ENCODE measurements around the gene PSME4. TPM values are rescaled to one million over a fixed set of nuclear protein-coding genes. Genes with fewer than 3 reads are reported as not detected.

PSME4 gene
- total and polyA plus RNA-seq, 10 of the 15 experiments (the other 5 are each of a cell fraction or from before 2014, with no cell fraction given), result 11.1 to 56.2 (median 32.1) TPM

GRCh38 chr2:53829273-53829979 lies 141.4 kb downstream of the PSME4 start:
- Histone ChIP-seq H4K20me1 (ENCODE audit: control insufficient read depth, insufficient read depth) (no peaks in the 10 kb centered on the region), H3K4me1 (ENCODE audit: control insufficient read depth, insufficient read depth, low read length) (no peaks in the 10 kb centered on the region), H3K4me2 (ENCODE audit: control insufficient read depth, insufficient read depth) (no peak overlapping the region), H2AFZ (ENCODE audit: control insufficient read depth, low read depth, low read length) (no peak overlapping the region), H3K4me3 (no peak overlapping the region), H3K36me3 (ENCODE audit: control insufficient read depth in 2 of 2, insufficient read depth in 2 of 2, low read length in 1 of 2) (no peaks in the 10 kb centered on the region), H3K27me3 (replicated peaks in 1 of 2; ENCODE audit: control insufficient read depth in 2 of 2, insufficient read depth in 2 of 2, low read length in 1 of 2) (no peaks in the 10 kb centered on the region), H3K27ac (ENCODE audit: control insufficient read depth, insufficient read depth) (no peak overlapping the region), H3K9ac (ENCODE audit: control insufficient read depth, insufficient read depth, low read length) (no peak overlapping the region), H3K79me2 (ENCODE audit: control insufficient read depth, insufficient read depth, low read length) (no peaks in the 10 kb centered on the region), H3K9me3 (replicated peaks; ENCODE audit: control insufficient read depth, insufficient read depth, low read length) (no peaks in the 10 kb centered on the region)
- ATAC-seq, result no peak
- no peak for FAIRE-seq
- TF ChIP-seq EZH2 (IDR thresholded peaks at IDR 0.05; ENCODE audit: borderline replicate concordance, control insufficient read depth, low read depth, low read length), result no peak
- TF ChIP-seq PAX5 (IDR thresholded peaks at IDR 0.05; ENCODE audit: borderline replicate concordance, low read depth, low read length), result no peak
- no peak for TF ChIP-seq MYC (IDR thresholded peaks at IDR 0.05; ENCODE audit: insufficient read depth, insufficient read length, insufficient replicate concordance, low read length, severe bottlenecking)
- DNase-seq (ENCODE audit: low read depth, low spot score), result no peak
- ChIA-PET POLR2A (no interaction called here), RAD21 (ENCODE audit: unreplicated experiment) (no interaction called here), SMC1A (ENCODE audit: uncharacterized antibody, unreplicated experiment) (no interaction called here), CTCF (no interaction called here)
- in situ Hi-C loops (cut with MboI), result no loop called here
- BruUV-seq (replicated peaks), result no TSS peak
- intact Hi-C loops (cut with micrococcal nuclease; ENCODE audit: unreplicated experiment), result no loop called here
- WGBS (ENCODE audit: insufficient coverage, insufficient replicate concordance, low lambda C conversion rate, missing lambda C conversion rate), result 72% methylated on average over 11 of the region's 11 CpGs

- no peaks in the 10 kb centered on the region for H3K36me3 ChIP-seq (ENCODE audit: control insufficient read depth in 2 of 2, insufficient read depth in 2 of 2, low read length in 1 of 2)
- no peak for TF ChIP-seq MEF2A (IDR thresholded peaks at IDR 0.05; ENCODE audit: insufficient read depth, low read depth, low read length)
- TF ChIP-seq RAD21 (IDR thresholded peaks at IDR 0.05; ENCODE audit: insufficient read depth, low read depth, low read length), result no peak
- TF ChIP-seq NRF1 (conservative IDR thresholded peaks at IDR 0.05; ENCODE audit: low read depth, low read length), result no peak
- in situ Hi-C loops (cut with MboI), result no loop called here
- no TSS peak for BruUV-seq (replicated peaks)
- H3K4me3 ChIP-seq, result no peak overlapping the region
- ChIA-PET POLR2A (no interaction called here), CTCF (no interaction called here), SMC1A (ENCODE audit: uncharacterized antibody, unreplicated experiment) (no interaction called here), RAD21 (ENCODE audit: unreplicated experiment) (no interaction called here)
- no peaks in the 10 kb centered on the region for H3K9me3 ChIP-seq (replicated peaks; ENCODE audit: control insufficient read depth, insufficient read depth, low read length)
- DNase-seq (ENCODE audit: low read depth, low spot score), result no peak
- no peak overlapping the region for H3K4me2 ChIP-seq (ENCODE audit: control insufficient read depth, insufficient read depth)
- 85% methylated on average over 4 of the region's 4 CpGs for WGBS (ENCODE audit: insufficient coverage, insufficient replicate concordance, low lambda C conversion rate, missing lambda C conversion rate)
- H3K79me2 ChIP-seq (ENCODE audit: control insufficient read depth, insufficient read depth, low read length), result no peaks in the 10 kb centered on the region
- no peak overlapping the region for H3K27ac ChIP-seq (ENCODE audit: control insufficient read depth, insufficient read depth)
- no peaks in the 10 kb centered on the region for H4K20me1 ChIP-seq (ENCODE audit: control insufficient read depth, insufficient read depth)
- H3K9ac ChIP-seq (ENCODE audit: control insufficient read depth, insufficient read depth, low read length), result no peak overlapping the region
- H3K27me3 ChIP-seq (replicated peaks in 1 of 2; ENCODE audit: control insufficient read depth in 2 of 2, insufficient read depth in 2 of 2, low read length in 1 of 2), result no peaks in the 10 kb centered on the region
- intact Hi-C loops (cut with micrococcal nuclease; ENCODE audit: unreplicated experiment), result no loop called here
- no peak overlapping the region for H2AFZ ChIP-seq (ENCODE audit: control insufficient read depth, low read depth, low read length)
- no peak for ATAC-seq
- no peak for FAIRE-seq
- no peaks in the 10 kb centered on the region for H3K4me1 ChIP-seq (ENCODE audit: control insufficient read depth, insufficient read depth, low read length)
Observed at GRCh38 chr2:53828331-53828730, 142.5 kb downstream of the PSME4 start.

Data from GM12878 (cell line).